RWPE2 (cell line): Measurements from ENCODE around the gene NAALADL2.

Experiments used
- ATAC-seq: fragments of 200-7000 bp; cut with Tn5 transposase; 3 replicates; pipeline ENCODE4 v1.9.1; 2021; ENCODE audit warnings: low read depth
- DNase-seq: peaks from one replicate; pipeline ENCODE4 v3.0.0-alpha.2; 2020; ENCODE audit warnings: low spot score
- H3K27ac ChIP-seq: fragments of 450-650 bp; 2 replicates; pipeline ENCODE4 v1.5.1; 2017; ENCODE audit warnings: mild to moderate bottlenecking; ENCODE audit not compliant: poor library complexity, severe bottlenecking
- H3K27me3 ChIP-seq: fragments of 250-450 bp; sonication (Bioruptor Pico); 2 replicates; pipeline ENCODE4 v1.5.1; 2021; ENCODE audit warnings: mild to moderate bottlenecking, moderate library complexity; ENCODE audit not compliant: insufficient read depth, poor library complexity, severe bottlenecking
- H3K36me3 ChIP-seq: fragments of 250-450 bp; sonication (Bioruptor Pico); 2 replicates; pipeline ENCODE4 v1.5.1; 2020; ENCODE audit warnings: low read depth, mild to moderate bottlenecking, moderate library complexity
- H3K4me1 ChIP-seq: fragments of 250-450 bp; sonication (Bioruptor Pico); 2 replicates; pipeline ENCODE4 v1.5.1; 2021; ENCODE audit warnings: mild to moderate bottlenecking, moderate library complexity; ENCODE audit not compliant: insufficient read depth, poor library complexity, severe bottlenecking
- H3K4me3 ChIP-seq: fragments of 250-450 bp; sonication (Bioruptor Pico); 2 replicates; pipeline ENCODE4 v1.5.1; 2021; ENCODE audit warnings: mild to moderate bottlenecking, moderate library complexity; ENCODE audit not compliant: severe bottlenecking
- H3K9me3 ChIP-seq: fragments of 250-450 bp; sonication (Bioruptor Pico); 2 replicates; pipeline ENCODE4 v1.5.1; 2021; ENCODE audit warnings: mild to moderate bottlenecking, moderate library complexity; ENCODE audit not compliant: severe bottlenecking
- TF ChIP-seq, protein P1 (sequence below): fragments of 450-650 bp; IDR thresholded peaks from one replicate; pipeline ENCODE4 v1.5.1; 2017; ENCODE audit warnings: mild to moderate bottlenecking, moderate library complexity; ENCODE audit not compliant: poor library complexity, severe bottlenecking

Gene NAALADL2

GRCh38 chr3:174821477-174821876, 37.7 kb upstream of the NAALADL2 start:
- no peak overlapping the region for H3K4me3 ChIP-seq
- TF ChIP-seq, protein P1, sequence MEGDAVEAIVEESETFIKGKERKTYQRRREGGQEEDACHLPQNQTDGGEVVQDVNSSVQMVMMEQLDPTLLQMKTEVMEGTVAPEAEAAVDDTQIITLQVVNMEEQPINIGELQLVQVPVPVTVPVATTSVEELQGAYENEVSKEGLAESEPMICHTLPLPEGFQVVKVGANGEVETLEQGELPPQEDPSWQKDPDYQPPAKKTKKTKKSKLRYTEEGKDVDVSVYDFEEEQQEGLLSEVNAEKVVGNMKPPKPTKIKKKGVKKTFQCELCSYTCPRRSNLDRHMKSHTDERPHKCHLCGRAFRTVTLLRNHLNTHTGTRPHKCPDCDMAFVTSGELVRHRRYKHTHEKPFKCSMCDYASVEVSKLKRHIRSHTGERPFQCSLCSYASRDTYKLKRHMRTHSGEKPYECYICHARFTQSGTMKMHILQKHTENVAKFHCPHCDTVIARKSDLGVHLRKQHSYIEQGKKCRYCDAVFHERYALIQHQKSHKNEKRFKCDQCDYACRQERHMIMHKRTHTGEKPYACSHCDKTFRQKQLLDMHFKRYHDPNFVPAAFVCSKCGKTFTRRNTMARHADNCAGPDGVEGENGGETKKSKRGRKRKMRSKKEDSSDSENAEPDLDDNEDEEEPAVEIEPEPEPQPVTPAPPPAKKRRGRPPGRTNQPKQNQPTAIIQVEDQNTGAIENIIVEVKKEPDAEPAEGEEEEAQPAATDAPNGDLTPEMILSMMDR: no peak
- no peak for DNase-seq

DNA sequence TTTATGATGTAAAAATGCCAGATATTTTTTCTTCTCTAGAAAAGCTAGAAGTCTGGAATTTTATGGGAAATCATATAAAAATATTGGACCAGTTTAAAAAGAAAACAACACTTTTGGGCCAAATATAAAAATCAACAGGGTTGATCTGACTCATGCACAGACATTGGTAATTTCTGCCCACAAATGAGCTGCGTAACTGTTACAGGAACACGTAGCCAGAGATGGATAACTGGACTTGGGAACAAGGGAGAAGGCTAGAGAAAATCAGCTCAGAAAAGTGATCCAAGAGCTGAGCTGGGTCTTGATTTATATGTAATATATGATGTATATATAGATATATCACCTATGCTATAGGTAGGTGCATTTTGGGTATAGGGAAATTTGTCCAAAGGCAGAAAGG, 36.8 kb upstream of the NAALADL2 start:
- TF ChIP-seq, protein P1: no peak
- H3K27ac ChIP-seq: no peak overlapping the region
- no peaks in the 10 kb centered on the region for H3K9me3 ChIP-seq
- no peak overlapping the region for H3K4me3 ChIP-seq
- H3K27me3 ChIP-seq: no peaks in the 10 kb centered on the region
- no peaks in the 10 kb centered on the region for H3K36me3 ChIP-seq
- no peak for ATAC-seq
- no peaks in the 10 kb centered on the region for H3K4me1 ChIP-seq
- no peak for DNase-seq

More at GRCh38 chr3:174821477-174821876, 37.7 kb upstream of the NAALADL2 start:
- no peaks in the 10 kb centered on the region for H3K36me3 ChIP-seq
- H3K9me3 ChIP-seq: no peaks in the 10 kb centered on the region
- no peak overlapping the region for H3K27ac ChIP-seq
- no peaks in the 10 kb centered on the region for H3K4me1 ChIP-seq
- no peak for ATAC-seq
- H3K27me3 ChIP-seq: no peaks in the 10 kb centered on the region

GRCh38 chr3:174826069-174826468, 33.1 kb upstream of the NAALADL2 start:
- H3K4me1 ChIP-seq: no peaks in the 10 kb centered on the region
- no peak overlapping the region for H3K27ac ChIP-seq
- no peaks in the 10 kb centered on the region for H3K36me3 ChIP-seq
- no peak overlapping the region for H3K4me3 ChIP-seq
- H3K9me3 ChIP-seq: no peaks in the 10 kb centered on the region
- ATAC-seq (no peak), DNase-seq (no peak)
- TF ChIP-seq, protein P1: no peak
- no peaks in the 10 kb centered on the region for H3K27me3 ChIP-seq

DNA sequence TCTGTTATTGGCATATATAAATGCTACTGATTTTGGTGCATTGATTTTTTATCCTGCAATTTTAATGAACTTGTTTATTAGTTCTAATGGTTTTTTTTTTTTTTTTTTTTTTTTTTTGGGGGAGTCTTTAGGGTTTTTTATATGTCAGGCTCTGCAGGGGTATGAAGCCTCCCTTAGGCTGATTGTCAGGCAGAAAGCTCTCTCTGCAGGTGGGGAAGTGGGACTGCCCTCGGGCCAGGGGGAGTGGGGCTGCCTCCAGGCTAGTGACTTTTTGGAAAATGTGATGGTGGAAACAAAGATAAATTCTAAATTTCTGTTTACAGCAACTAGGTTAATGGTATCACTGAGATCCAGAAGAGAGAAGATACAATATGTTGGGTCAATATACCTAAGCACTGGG, 14.4 kb upstream of the NAALADL2 start:
- no peaks in the 10 kb centered on the region for H3K36me3 ChIP-seq
- ATAC-seq (no peak), DNase-seq (no peak)
- H3K27ac ChIP-seq: no peak overlapping the region
- H3K27me3 ChIP-seq: no peaks in the 10 kb centered on the region
- no peaks in the 10 kb centered on the region for H3K9me3 ChIP-seq
- no peaks in the 10 kb centered on the region for H3K4me1 ChIP-seq
- H3K4me3 ChIP-seq: no peak overlapping the region
- TF ChIP-seq, protein P1: no peak

- Histone ChIP-seq H3K27ac (no peak overlapping the region), H3K9me3 (no peaks in the 10 kb centered on the region), H3K4me3 (no peak overlapping the region), H3K27me3 (no peaks in the 10 kb centered on the region), H3K4me1 (no peaks in the 10 kb centered on the region), H3K36me3 (no peaks in the 10 kb centered on the region)
- DNase-seq (no peak), ATAC-seq (no peak)
- TF ChIP-seq, protein P1: no peak
These were observed 13.1 kb upstream of the NAALADL2 start for GRCh38 chr3:174846055-174846454.
